Lung (tissue), 12 donors: ENCODE data around the gene ULK2. TPM values are rescaled to one million over a fixed set of nuclear protein-coding genes. Genes with fewer than 3 reads are reported as not detected.

Experiments used
- ATAC-seq: fragments of 200-7000 bp; cut with Tn5 transposase; one replicate; pipeline ENCODE4 v1.9.1; 2020; ENCODE audit warnings: moderate number of reproducible peaks; ENCODE audit not compliant: insufficient read depth, low FRiP score
- DNase-seq, 3 donors: peaks; one replicate each; pipeline ENCODE4 v3.0.0-alpha.2; 2013 to 2017
- H3K27ac ChIP-seq, 2 donors: one replicate each; pipeline ENCODE4 v1.5.1; 2013; ENCODE audit warnings: mild to moderate bottlenecking in 2 of 2, moderate library complexity in 2 of 2, control low read depth in 1 of 2, inconsistent platforms in 1 of 2, low read depth in 1 of 2, low read length in 1 of 2
- H3K27me3 ChIP-seq, 3 donors: one replicate each; pipeline ENCODE4 v1.5.1; 2013; ENCODE audit warnings: low read length in 2 of 3; ENCODE audit not compliant: control insufficient read depth in 3 of 3, insufficient read depth in 3 of 3
- H3K36me3 ChIP-seq, 4 donors: one replicate each; pipeline ENCODE4 v1.5.1; 2013; ENCODE audit warnings: low read length in 4 of 4, mild to moderate bottlenecking in 1 of 4, moderate library complexity in 1 of 4; ENCODE audit not compliant: control insufficient read depth in 4 of 4, insufficient read depth in 4 of 4
- H3K4me1 ChIP-seq, 5 donors: one replicate each; pipeline ENCODE4 v1.5.1; 2013; ENCODE audit warnings: low read length in 5 of 5, mild to moderate bottlenecking in 2 of 5, moderate library complexity in 1 of 5; ENCODE audit not compliant: control insufficient read depth in 5 of 5, insufficient read depth in 5 of 5
- H3K4me3 ChIP-seq: one replicate; pipeline ENCODE4 v1.5.1; 2013; ENCODE audit warnings: mild to moderate bottlenecking, control low read depth, moderate library complexity
- H3K9ac ChIP-seq, 2 donors: one replicate each; pipeline ENCODE4 v1.5.1; 2013; ENCODE audit warnings: low read length in 2 of 2, control low read depth in 1 of 2; ENCODE audit not compliant: insufficient read depth in 1 of 2
- H3K9me3 ChIP-seq, 4 donors: one replicate each; pipeline ENCODE4 v1.5.1; 2013; ENCODE audit warnings: low read length in 3 of 4, mild to moderate bottlenecking in 1 of 4, moderate library complexity in 1 of 4; ENCODE audit not compliant: control insufficient read depth in 4 of 4, insufficient read depth in 3 of 4
- WGBS, 2 donors: extraction: QIAGEN DNeasy Blood & Tissue Kit; methylation state at CpG; one replicate each; pipeline ENCODE4 v1.1.7; 2013; 5-methylcytosine and 5-hydroxymethylcytosine counted together
- polyA plus RNA-seq, 2 donors: library from polyadenylated mRNA; stranded (reverse); fragments of 200-250 nt; gene quantifications; one replicate each; pipeline ENCODE4 v1.2.1, GENCODE V29; 2013
- total RNA-seq, 2 donors: library from RNA; depleted of rRNA in 1 of 2; stranded (reverse); fragments of >200 nt in 1 of 2; gene quantifications; one replicate each; pipeline ENCODE4 v1.2.1, GENCODE V29; 2014 to 2021
- TF ChIP-seq, protein P1 (sequence below): IDR thresholded peaks from 2 replicates; pipeline ENCODE4 v1.5.1; 2012; ENCODE audit warnings: mild to moderate bottlenecking; ENCODE audit errors: control extremely low read depth, extremely low read depth
- donor health status: control.
- donor health status: control.
- donor health status: Bipolar disorder and iron deficiency.
- donor health status: healthy.
- donor health status: DM: yes; HTN: yes; CAD: no.

The ULK2 gene
- total and polyA plus RNA-seq, 4 donors: 5.8 to 61.4 (median 16.5) TPM

DNA sequence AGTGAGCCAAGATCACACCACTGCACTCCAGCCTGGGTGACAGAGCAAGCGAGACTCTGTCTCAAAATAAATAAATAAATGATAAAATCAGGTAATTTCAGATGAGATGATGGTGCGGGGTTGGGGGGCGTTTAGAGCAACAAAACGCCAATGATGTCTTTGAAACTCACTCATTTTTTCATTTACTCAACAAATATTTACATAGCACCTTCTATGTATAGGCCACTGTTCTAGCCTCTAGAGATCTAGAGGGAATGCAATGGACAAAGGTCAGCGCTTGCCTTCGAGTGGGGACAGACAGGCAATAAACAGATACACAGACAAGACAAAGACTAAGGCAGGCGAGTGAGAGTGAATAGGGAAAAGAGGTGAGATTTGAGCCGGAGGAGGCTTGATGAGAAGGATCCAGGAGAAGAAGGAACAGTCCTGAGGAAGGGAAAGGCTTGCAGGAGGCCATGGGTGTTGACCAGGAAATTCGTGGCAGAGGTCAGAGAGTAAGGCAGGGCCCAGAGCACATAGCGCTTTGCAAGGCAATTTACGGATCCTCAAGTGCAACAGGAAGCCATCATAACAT lies 133.7 kb downstream of the ULK2 start:
- DNase-seq (no peak), ATAC-seq (no peak)
- no peak overlapping the region for H3K9ac ChIP-seq
- TF ChIP-seq, protein P1, sequence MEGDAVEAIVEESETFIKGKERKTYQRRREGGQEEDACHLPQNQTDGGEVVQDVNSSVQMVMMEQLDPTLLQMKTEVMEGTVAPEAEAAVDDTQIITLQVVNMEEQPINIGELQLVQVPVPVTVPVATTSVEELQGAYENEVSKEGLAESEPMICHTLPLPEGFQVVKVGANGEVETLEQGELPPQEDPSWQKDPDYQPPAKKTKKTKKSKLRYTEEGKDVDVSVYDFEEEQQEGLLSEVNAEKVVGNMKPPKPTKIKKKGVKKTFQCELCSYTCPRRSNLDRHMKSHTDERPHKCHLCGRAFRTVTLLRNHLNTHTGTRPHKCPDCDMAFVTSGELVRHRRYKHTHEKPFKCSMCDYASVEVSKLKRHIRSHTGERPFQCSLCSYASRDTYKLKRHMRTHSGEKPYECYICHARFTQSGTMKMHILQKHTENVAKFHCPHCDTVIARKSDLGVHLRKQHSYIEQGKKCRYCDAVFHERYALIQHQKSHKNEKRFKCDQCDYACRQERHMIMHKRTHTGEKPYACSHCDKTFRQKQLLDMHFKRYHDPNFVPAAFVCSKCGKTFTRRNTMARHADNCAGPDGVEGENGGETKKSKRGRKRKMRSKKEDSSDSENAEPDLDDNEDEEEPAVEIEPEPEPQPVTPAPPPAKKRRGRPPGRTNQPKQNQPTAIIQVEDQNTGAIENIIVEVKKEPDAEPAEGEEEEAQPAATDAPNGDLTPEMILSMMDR: no peak
- 74 to 78% methylated on average over 11 of the region's 11 CpGs for WGBS, 2 donors
- H3K4me1 ChIP-seq: peaks cover 0 to 5% (median 0%) of the 10 kb centered on the region in 5 donors
- H3K4me3 ChIP-seq: no peak overlapping the region
- H3K9me3 ChIP-seq: no peaks in the 10 kb centered on the region
- H3K36me3 ChIP-seq: no peaks in the 10 kb centered on the region
- H3K27me3 ChIP-seq: no peaks in the 10 kb centered on the region
- no peak overlapping the region for H3K27ac ChIP-seq

DNA sequence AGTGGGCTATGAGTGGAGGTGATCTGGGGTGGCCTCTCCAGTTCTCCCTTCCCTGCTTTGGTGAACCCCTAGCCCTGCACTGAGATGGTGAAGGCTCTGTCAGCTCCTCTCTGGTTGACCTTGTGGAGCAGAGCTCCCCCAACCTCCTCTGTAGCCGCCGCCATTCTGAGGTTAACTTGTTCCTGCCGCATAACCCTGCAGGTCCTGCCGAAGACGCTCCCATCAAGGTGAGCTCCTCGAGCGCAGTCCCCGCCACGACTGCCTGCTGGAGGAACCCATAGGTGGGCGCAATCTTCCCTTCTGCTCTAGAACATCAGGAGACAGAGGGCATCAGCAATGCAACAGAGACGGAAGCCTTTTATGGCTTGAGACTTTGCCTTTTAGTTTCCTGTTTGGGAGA lies 136.1 kb downstream of the ULK2 start:
- Histone ChIP-seq H3K36me3 (no peaks in the 10 kb centered on the region), H3K4me3 (no peak overlapping the region), H3K4me1 (peaks cover 8 to 18% (median 16%) of the 10 kb centered on the region in 5 donors), H3K27ac (no peak overlapping the region), H3K9ac (no peak overlapping the region), H3K27me3 (no peaks in the 10 kb centered on the region), H3K9me3 (no peaks in the 10 kb centered on the region)
- TF ChIP-seq, protein P1: no peak
- DNase-seq (no peak), ATAC-seq (no peak)
- 95 to 96% methylated on average over 11 of the region's 11 CpGs for WGBS, 2 donors

DNA sequence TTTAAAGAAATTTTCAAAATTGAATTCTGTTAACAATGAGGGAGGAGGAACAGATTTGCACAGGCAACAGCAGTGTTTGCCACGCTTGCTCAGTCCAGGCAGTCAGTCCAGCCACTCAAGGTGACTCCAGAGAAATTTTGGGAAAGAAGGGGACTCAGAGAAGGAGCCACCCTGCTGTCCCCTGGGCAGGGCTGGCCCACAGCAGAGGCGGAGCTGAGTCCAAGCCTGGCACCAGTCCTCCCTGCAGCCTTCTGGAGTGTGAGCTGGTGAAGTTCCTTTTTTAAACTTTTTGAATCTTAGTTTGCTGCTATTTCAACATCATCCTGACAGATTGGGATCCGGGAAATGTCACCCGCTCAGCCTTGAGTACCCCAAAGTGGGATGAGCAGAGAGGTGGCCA lies 136.9 kb downstream of the ULK2 start:
- H3K9ac ChIP-seq: no peak overlapping the region
- TF ChIP-seq, protein P1: no peak
- ATAC-seq: no peak
- no peaks in the 10 kb centered on the region for H3K9me3 ChIP-seq
- H3K27ac ChIP-seq: no peak overlapping the region
- H3K4me1 ChIP-seq: peaks cover 9 to 18% (median 16%) of the 10 kb centered on the region in 5 donors
- 55 to 64% methylated on average over 4 of the region's 4 CpGs for WGBS, 2 donors
- H3K36me3 ChIP-seq: no peaks in the 10 kb centered on the region
- no peak overlapping the region for H3K4me3 ChIP-seq
- no peak for DNase-seq
- no peaks in the 10 kb centered on the region for H3K27me3 ChIP-seq

DNA sequence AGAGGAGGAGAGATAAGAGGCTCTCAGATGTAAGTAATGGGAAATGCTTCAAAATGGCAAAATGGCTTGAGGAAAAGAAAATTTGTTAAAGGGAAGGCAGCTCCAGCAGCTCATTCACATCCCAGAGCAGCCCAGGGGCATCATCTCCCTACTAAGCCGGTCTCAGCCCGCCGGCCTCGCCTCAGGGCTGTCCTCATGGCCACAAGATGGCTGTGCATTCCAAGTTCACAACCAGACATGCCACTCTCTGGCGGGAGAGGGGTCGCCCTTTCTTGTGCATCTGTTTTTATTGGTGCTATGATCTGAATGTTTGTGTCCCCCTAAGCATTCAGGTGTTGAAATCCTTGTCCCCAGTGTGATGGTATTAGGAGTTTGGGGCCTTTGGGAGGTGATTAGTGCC lies 137.8 kb downstream of the ULK2 start:
- 97 to 98% methylated on average over 6 of the region's 6 CpGs for WGBS, 2 donors
- Histone ChIP-seq H3K9me3 (no peaks in the 10 kb centered on the region), H3K27ac (peak overlapping the region in 1 of 2 donors; percentile 65), H3K4me3 (no peak overlapping the region), H3K9ac (no peak overlapping the region), H3K27me3 (no peaks in the 10 kb centered on the region), H3K4me1 (peaks cover 9 to 18% (median 17%) of the 10 kb centered on the region in 5 donors), H3K36me3 (no peaks in the 10 kb centered on the region)
- no peak for DNase-seq
- TF ChIP-seq, protein P1: no peak
- ATAC-seq: no peak
